ENCODE results near the gene TRIM32. TPM values are rescaled to one million over a fixed set of nuclear protein-coding genes. Genes with fewer than 3 reads are reported as not detected.

Gene TRIM32
- total RNA-seq: 1 to 10 TPM; 5.2 to 8.4 (median 6.6) TPM
- long read RNA-seq: 0 reads

DNA sequence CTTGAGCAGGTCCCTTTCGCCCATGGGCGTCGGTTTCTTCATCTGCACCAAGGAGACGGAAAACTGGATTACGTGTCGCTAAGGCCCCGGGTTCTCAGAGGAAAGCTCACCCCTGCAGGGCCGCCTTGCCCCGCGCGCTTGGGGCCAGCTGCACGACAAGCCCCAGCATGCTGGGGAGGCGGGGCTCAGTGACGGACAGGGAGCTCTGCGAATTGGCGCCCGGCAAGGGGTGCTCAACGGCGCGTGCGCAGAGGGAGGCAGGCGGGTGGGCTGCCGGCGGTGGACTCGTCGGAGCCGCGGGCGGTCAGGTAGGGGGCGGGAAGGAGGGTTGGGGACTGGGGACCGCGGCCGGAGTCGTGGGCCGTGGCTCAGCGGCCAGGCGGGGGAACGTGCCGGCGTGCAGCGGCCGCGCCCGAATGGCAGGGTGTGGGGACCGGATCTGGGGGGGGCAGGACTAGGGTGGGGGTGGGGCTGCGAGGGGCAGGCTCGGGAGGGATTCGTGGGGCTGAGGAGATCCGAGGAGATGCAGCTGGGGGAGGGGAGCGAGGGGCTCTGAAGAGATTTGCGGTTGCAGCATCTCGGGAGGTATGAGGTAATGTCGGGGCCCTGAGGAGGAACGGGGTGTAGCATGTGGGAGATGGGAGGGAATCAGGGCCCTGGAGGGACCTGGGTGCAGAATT is at the start of gene TRIM32:
TSS of gene TRIM32 (plus strand) at position 232 of the 680 bp plus-strand sequence. CDS start 10,438 bp downstream, outside the sequence.
- DNase-seq (peak; percentile 93 to 95 (median 94)), ATAC-seq (peak; percentile 99)
- TF ChIP-seq CTCF (IDR thresholded peaks at IDR 0.05) (no peak), POLR2A (IDR thresholded peaks at IDR 0.05) (peak; percentile 35)
- under 1% methylated on average over 40 of the region's 54 CpGs for WGBS (ENCODE audit: insufficient coverage, low coverage, low lambda C conversion rate, missing lambda C conversion rate)
- Histone ChIP-seq H3K4me1 (peaks cover 0 to 18% (median 7%) of the 10 kb centered on the region in 4 donors), H3K27ac (peak within 1 kb of the TSS; percentile 53 to 74 (median 68)), H3K36me3 (no peaks in the 10 kb centered on the region), H3K9me3 (no peaks in the 10 kb centered on the region), H3K27me3 (no peaks in the 10 kb centered on the region), H3K4me3 (peak within 1 kb of the TSS; percentile 64 to 67 (median 64))
- intact Hi-C loops (cut with DNase I): no loop called here

GRCh38 chr9:116639251-116639741 is 47.8 kb upstream of the TRIM32 start:
- Histone ChIP-seq H3K4me3 (no peak overlapping the region), H3K27ac (no peak overlapping the region), H3K36me3 (no peaks in the 10 kb centered on the region), H3K4me1 (peaks cover 0 to 3% (median 0%) of the 10 kb centered on the region in 4 donors), H3K27me3 (no peaks in the 10 kb centered on the region), H3K9me3 (no peaks in the 10 kb centered on the region)
- no peak for ATAC-seq
- intact Hi-C loops (cut with DNase I): no loop called here
- no peak for DNase-seq
- no peak for TF ChIP-seq POLR2A (IDR thresholded peaks at IDR 0.05)
- TF ChIP-seq CTCF (IDR thresholded peaks at IDR 0.05): no peak

- ATAC-seq (no peak), DNase-seq (no peak)
- Histone ChIP-seq H3K4me1 (peaks cover 0 to 3% (median 0%) of the 10 kb centered on the region in 4 donors), H3K4me3 (no peak overlapping the region), H3K27me3 (no peaks in the 10 kb centered on the region), H3K9me3 (no peaks in the 10 kb centered on the region), H3K36me3 (no peaks in the 10 kb centered on the region), H3K27ac (no peak overlapping the region)
- no peak for TF ChIP-seq CTCF (IDR thresholded peaks at IDR 0.05)
- no peak for TF ChIP-seq POLR2A (IDR thresholded peaks at IDR 0.05)
- 86% methylated on average over 2 of the region's 2 CpGs for WGBS (ENCODE audit: insufficient coverage, low coverage, low lambda C conversion rate, missing lambda C conversion rate)
- intact Hi-C loops (cut with DNase I): loop anchor here in 1 of 2 donors (10.0 kb wide), 1 partner anchor 57 kb away; no protein-coding TSS in a partner anchor
These were observed 45.6 kb upstream of the TRIM32 start for GRCh38 chr9:116641292-116642059.

DNA sequence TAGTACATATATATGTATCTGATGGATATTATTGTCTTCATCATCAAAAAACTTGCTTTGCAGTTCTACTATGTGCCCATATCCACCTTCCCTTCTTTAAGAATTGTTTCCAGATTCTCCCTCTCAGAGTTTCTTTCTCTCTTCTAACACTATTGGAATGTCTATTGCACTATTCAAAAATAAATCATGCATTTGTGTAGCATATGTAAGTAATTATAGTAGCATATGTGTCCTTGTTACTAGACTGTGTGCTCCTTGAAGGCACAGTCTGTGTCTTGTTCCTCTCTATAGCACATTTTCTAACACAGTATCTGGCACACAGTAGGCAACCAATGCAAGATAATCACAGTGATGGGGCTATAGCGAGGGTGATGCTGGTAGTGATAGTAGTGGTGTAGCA is 43.4 kb upstream of the TRIM32 start:
- intact Hi-C loops (cut with DNase I): loop anchor here in 1 of 2 donors (10.0 kb wide), 1 partner anchor 59 kb away; no protein-coding TSS in a partner anchor
- TF ChIP-seq POLR2A (IDR thresholded peaks at IDR 0.05): no peak
- TF ChIP-seq CTCF (IDR thresholded peaks at IDR 0.05): no peak
- peaks cover 0 to 3% (median 0%) of the 10 kb centered on the region in 4 donors for H3K4me1 ChIP-seq
- no peak for ATAC-seq
- no peaks in the 10 kb centered on the region for H3K9me3 ChIP-seq
- no peak overlapping the region for H3K4me3 ChIP-seq
- DNase-seq: no peak
- 88% methylated on average over 1 of the region's 1 CpG for WGBS (ENCODE audit: insufficient coverage, low coverage, low lambda C conversion rate, missing lambda C conversion rate)
- H3K27me3 ChIP-seq: no peaks in the 10 kb centered on the region
- no peaks in the 10 kb centered on the region for H3K36me3 ChIP-seq
- no peak overlapping the region for H3K27ac ChIP-seq
